IPS DF 4.7 (cell line): ENCODE results near the gene SLC10A7.

Experiments
- DNase-seq: peaks from one replicate; pipeline ENCODE4 v3.0.0-alpha.2; 2013; ENCODE audit warnings: low spot score; ENCODE audit errors: extremely low read depth

The SLC10A7 gene

DNA sequence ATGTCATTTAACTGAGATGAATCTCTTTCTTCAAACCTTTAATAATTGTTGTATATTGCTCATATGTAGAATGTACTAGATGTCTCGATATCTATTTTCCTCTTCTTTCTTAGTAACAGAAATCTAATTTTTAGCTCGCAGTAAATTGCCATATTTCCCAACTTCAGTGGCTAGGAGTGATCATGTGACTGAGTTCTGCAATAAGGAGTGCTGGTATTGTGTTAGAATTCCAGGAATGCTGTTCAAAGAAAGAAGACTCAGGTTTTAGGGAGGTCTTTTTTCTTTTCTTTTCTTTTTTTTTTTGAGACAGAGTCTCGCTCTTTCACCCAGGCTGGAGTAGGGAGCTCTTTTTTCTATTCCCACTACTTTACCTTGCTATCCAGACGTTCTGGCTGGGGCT, 81.7 kb downstream of the SLC10A7 start:
- no peak for DNase-seq

DNA sequence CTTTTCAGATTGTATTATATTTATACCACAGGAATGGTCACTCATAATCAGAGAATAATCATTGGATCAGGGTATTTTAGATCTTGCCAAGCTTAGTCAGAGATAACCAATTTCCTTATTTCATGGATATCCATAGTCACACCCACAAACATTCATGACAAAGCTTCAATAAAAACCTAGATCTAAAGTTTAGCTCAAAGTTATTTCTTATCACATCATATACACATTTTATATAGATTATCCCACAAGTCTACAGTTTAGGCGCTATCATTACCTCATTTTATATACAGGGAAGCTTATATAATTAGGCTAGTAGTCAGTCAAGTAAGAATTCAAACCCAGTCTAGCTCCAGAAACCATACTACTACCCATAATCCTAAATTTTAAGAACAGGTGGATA, 82.3 kb downstream of the SLC10A7 start:
- no peak for DNase-seq

DNA sequence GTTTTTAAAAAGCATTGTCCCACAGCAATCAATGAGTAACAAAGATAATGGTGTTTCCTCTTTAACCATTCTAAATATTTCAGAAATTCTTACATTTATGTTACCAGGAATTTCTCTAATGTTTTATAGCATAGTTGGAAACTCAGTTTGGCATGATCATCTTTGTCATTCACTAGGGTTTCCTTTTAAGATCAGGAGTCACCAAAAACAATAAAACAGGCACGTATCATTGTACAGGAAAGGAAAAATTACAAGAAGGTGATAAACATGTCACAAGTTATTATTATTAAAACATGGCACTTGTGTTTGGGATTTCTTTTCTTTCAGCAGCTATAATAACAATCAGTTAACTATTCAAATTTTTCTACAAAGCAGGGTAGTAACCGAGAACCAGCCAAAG, 84.0 kb downstream of the SLC10A7 start:
- DNase-seq = no peak

DNA sequence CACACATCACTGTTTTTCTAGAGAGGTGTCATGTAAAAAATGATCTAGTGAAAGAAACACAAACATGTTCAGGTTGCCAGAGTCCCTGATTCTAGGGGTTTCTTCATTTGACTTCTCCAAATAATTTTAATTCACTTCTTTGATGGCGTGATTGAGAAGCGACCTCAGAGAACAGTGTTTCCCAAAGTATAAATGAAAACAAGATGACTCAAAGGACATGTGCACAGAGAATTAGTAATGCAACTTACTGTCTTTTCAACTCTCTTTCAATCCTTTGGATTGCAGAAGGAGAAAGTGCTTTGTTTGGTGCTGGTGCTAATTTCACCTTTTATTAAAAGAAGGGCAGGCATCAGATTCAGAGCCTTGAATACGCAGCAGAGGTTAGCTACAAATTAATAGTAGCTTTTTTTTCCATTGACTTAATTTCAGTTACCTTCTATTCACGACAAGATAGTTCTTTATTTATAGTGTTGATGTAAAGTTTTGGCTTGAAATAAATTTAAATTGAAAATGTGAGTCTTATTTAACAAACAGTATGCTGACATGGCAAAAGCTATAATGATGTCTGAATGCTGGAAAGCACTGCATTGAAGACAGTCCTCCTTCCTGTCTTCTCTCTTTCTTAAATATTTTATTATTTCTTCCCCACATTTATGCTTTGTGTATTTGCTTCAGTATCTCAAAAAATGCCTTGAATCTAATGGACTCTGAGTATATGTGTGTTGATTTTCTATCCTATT, 85.1 kb downstream of the SLC10A7 start:
- no peak for DNase-seq

DNA sequence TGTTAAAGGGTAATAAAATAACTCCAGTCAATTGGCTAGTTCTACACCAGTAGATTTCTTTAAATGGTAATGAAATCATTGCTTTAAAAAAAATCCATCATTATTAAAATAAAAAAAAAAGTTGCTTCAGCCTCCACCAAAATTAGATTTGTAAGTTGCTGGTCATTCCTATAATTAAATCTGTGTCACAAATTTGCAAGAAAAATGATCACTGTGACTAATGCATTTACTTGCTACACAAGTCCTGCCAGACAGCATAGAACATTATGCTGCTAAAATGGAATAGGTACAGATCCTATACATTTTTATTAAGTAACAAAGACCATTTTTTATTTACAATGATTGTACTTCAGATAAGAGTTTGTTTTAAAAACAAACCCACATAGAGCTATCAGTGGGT, 85.8 kb downstream of the SLC10A7 start:
- DNase-seq = no peak

DNA sequence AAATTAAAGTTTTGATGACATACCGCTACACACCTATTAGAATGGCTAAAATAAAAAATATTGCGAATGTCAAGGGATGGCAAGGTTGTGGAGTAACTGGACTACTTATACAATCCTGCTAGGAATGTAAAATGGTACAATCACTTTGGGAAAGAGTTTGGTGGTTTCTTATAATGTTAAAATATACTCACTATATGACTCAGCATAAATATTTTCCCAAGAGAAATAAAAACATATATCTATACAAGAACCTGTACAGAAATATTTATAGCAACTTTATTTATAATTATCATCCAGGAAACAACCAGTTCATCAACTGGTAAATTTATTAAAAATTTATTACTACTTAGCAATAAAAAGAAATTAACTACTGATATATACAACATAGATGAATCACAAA, 89.7 kb downstream of the SLC10A7 start:
- DNase-seq = no peak

DNA sequence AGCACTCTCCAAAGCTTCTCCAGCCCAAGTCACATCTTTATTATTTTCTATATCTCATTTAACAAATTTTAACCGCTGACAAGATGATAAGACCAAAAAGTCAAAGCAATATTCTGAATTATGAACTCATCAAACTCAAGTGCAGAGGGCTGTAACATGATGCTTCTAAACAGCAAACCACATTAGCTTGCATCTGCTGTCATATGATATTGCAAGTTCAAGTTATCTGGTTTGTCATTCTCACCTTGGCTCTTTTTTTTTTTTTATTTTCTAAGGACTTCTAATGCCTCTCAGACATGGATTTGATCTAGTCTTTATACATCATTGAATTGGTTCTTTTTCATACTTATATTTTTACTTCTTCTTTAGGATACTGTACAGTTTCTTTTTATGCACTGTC, 93.4 kb downstream of the SLC10A7 start:
- DNase-seq = no peak

DNA sequence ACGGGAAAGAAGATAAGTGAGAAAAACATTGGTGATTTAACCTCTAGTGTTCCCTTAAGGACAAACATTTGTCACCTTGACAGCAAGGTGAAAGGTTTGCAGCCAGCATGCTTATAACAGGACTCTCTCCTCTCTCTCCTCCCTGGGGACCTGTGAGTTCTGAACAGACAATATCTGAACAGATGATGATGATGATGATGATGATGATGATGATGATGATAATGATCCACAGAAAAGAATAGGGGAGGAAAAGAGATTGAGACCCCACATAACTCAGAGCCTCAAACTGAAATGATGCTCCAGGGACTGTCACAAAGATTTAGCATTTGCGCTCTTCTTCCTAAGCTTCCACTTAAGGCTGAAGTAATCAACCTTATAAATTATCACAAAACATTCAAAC, 103.9 kb downstream of the SLC10A7 start:
- DNase-seq = no peak

DNA sequence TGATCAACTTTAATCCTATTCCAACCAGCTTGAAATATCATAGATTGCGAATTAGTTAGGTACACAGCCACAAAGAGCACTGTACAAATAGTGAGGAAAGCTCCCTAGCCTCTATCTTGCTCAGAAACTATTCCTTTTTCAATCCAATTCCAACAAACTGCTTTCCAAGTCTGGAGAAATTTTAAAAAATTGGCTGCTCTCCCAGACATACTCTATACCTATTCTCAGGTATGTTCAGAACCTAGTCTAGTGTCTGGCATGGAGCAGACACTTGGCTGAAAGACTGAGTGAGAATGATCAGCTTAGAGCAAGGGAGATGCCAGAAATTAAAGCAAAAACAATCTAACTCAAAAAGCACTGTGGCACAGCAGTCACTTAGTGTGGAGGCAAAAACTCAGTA, 105.9 kb downstream of the SLC10A7 start:
- DNase-seq = no peak

DNA sequence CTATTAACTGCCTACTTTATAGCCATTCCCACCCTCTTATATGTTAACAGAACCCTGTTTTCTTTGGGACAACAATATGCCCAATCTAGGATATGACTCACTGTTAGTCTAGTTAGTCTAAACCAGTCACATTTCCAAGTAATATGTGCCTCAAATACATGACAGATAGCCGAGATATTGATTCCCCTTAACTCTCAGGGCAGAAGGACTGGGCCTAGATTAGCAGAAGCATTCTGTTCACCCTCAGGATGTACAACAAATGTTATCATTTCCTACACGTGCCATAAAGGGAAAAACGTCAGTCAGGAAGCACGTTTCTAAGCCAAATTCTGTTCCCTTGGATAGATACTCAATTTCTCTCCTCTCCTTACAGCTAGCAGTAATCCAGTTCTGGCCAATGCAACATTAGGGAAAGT, 114.1 kb downstream of the SLC10A7 start:
- no peak for DNase-seq

DNA sequence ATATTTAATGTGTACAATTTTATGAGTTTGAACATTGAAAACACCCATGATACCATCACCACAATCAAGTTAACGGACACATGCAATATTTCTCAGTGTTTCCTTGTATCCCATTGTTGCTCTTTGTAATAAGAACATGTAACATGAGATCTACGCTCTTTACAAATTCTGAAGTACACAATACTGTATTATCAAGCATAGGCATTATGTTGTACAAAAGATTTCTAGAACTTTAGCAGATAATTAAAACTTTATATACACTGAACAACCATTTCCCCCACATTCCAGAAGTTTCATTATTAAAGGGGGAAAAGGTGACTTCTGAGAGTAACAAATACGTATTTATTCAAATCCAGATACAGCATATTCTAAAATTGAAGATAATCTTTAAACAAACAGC, 114.5 kb downstream of the SLC10A7 start:
- DNase-seq = no peak

DNA sequence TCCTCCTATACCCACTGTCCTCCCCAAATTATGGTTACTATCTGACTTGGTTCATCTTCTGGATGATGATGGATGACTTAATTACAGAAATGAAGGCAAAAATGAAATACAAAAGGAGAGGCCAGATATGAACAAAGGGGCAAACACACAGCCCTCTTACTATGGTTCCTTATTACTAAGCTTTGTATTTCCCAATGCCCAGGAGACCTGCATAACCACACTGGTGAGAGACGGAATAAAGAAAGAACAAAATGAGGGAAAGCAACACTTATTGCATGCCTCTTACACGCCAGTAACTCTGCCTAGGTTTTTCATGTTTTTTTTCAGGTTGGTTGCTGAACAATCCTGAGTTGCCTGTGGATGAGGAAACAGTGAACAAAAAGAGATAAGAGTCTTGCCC, 120.5 kb downstream of the SLC10A7 start:
- DNase-seq = no peak

DNA sequence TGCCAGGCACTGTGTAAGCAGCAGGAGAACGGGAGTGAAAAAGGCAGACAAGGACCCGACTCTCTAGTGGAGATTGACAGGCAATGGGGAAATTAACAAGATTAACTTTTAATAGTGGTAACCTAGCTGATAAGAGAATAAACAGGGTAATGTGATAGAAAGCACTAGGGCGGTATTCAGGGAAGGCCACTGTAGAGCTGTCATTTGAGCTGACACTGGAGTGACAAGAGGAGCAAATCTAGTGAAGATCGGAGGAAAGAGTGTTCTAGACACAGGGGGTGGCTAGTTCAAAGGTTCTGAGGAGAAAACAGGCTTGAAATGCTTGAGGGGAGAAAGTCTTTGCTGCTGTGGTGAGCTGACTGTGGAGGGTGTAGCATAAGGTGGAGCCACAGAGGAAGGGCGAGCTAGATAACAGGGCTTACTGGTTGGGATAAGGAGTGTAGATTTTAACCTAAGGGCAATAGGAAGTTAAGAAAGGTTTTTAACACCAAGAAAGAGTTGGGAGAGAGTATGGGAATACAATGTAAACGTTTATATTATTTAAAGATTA, 122.8 kb downstream of the SLC10A7 start:
- no peak for DNase-seq

DNA sequence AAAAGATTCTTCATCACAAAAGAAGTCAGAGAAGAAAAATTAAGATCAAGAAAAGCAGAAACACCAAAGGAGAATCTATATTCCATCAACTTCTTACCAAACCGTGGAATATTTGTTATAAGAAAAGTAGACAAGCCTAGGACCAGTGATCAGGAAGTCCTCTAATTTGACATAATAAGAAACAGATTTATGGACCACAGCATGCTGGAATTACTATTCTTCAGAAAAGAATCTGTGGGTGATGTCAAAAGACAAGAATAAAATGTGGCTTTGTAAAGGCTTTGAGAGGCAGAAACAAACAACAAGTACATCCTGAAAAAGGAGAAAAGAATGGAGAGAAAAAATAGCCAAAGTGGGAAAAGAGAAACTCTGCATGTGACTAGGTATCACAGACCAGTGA, 123.3 kb downstream of the SLC10A7 start:
- DNase-seq = no peak

DNA sequence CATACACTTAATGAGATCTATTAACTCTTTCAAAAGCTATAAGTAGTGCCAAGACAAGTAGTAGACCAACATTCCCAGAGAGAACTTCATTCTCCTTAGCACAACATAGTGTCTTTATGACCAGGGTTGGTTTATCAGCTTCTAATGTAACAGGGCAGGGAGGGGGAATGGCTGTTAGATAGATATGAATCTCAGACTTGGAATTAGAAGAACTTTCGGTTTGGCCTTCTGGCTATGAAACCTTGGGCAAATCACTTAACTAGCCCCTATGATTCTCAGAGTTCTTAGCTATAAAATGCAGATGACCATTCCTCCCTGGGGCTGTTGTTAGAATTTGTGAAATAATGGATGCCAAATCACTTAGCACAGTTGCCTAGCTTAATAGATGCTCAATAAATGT, 132.2 kb downstream of the SLC10A7 start:
- DNase-seq = no peak

DNA sequence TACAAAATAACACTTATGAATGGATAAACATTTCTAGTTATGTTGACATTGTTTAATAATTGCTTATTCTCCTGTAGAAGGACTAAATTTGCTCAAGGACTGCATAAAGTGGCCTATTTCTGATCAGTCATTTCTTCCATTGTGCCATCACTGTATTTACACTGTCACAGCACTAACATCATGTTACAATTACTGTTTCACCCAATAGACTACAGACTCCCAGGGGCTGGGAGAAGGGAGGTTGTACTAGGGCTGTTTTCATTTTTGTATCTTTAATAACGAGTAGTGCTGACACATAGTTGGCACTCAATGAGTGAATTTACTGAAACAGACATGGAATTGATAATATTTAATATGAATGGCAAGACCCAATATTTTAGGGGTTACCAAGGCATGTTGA, 139.5 kb downstream of the SLC10A7 start:
- no peak for DNase-seq

DNA sequence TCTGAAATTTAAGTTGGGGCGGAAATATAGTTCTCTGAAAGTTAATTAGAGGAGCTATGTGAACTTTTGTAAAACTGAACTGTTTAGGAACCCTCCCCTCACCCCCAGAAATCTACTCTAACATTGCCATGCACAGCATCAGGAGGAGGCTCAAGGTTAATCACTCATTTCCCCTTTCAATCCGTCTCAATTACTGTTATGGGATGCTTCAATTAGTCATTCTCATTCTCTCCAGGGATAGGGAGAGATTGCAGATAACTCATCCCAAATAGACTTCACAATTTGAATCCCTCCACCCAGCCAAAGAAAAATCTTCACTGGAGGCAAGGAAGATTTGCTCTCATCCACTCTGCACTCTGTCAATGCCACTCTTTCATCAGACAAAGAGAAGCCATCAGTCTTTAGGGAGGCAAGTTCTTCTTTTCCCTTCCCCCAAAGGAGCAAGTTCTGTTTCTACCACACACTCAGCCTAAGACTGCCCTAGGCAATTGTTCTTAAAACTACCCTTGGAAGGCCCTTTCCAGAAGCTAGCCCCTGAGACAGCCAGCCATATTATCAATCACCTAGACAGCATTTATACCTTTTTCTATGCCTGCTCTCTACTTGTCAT, 140.4 kb downstream of the SLC10A7 start:
- no peak for DNase-seq

DNA sequence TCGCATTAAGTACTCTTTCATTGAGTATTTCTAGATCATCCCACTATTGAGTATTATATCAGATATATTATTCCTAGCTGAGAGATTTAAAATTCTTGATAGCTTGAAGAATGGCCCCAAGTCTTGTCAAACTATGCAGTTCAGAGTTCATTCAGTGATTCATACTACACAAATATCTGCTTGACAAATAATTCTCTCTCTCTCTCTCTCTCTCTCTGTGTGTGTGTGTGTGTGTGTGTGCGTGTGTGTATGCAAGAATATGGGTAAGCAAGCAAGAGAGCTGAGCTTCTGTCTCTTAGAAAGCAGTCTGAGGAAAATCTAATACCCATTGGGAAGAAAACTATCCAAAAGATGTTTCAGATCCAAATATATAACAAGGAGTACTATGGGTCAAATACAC, 142.0 kb downstream of the SLC10A7 start:
- DNase-seq = no peak

DNA sequence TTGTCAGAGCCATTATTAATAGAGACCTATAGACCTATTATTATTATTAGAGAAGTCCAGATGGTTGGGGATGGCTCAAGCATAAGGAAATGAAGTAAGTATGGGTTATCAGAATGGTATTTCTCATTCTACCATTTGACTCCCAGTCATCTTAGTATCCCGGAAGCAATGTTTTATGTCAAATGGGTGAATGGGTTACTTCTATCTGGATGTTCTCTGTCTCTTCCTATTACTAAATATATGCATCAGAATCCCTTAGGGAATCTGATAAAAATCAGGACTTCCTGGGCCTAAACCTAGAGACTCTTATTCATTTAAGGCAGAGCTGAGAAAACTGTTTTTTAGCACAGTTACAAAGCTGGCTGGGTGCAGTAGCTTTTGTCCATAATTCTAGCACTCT, 149.9 kb downstream of the SLC10A7 start:
- DNase-seq = no peak

DNA sequence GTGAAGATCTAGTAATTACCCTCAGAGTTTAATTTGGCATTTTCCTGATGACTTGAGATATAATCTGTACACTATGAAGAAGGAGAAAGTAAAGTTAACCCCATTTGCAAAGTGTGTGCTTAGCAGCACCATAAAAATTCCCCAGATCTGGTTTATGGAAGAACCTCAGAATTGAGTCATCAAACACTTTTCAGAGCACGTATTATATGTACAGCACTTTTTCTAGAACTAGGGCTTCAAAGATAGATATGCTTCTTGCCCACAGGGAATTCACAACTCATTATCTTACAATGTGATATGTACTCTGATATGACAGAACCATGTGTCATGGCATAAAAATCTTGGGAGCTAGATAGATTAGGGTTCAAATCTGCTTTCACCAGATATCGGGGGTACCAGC, 150.9 kb downstream of the SLC10A7 start:
- no peak for DNase-seq

DNA sequence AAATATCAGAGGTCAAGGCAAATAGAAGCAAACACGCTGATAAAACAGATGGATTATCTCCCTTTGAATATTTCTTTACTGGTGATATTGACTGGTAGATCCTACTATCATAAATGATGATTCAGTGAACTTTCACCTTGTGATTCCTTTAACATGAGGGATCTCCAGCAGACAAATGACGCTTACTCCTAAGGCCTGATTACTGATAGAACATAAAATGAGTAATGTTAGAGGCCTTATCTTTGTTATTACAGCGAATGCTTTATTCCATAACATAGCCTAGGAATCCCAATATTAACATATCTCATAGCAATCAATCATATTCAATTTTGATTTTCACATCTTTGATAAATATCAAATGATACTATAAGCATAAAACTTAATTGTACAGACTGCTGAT, 152.3 kb downstream of the SLC10A7 start:
- DNase-seq = no peak

DNA sequence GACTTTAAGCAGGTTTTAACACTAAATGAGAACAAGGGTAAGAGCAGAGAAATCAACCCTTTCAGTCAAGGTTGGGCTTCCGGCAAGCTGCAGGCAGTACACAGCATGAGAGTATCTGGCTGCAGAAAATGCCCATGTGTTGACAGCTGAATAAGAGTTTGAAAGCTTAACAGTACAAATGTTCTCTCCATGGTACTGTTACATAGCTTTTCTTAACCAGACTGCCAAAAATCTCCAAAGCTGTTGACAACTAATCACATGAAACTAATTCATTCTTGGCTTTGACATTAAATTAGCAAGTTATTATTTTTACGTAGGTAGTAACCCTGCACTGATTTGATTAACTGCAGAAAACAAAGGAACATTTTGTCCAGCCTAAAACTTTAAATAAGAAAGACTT, 153.5 kb downstream of the SLC10A7 start:
- DNase-seq = no peak

DNA sequence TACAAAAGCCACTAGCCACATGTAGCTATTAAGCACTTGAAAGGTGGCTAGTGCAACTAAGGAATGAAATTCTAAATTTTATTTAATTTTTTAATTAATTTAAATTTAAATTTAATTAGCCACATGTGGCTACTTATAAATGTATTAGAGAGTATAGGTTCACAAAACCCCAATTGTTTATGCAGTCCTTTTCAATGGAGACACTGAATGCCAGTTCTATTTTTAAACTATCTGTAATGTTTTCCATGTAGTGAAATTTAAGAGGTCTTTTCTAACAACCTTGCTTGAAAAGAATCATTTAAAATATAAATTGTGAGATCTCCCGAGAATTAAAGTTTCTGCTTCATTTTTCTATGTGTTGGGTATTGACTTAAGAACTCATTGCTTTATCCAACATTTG, 154.4 kb downstream of the SLC10A7 start:
- no peak for DNase-seq
